Dermis blood vessel endothelial cell (primary cell): ENCODE data around the gene NPHP4. TPM values are rescaled to one million over a fixed set of nuclear protein-coding genes. Genes with fewer than 3 reads are reported as not detected.
"Not testable (repeated sequence)": the region's sequence is repeated elsewhere in the genome, so short reads cannot be mapped to it uniquely, and the experiment has no call there.

Experiments
- DNase-seq: peaks from one replicate; pipeline ENCODE4 v3.0.0; 2010
- total RNA-seq: library from RNA; depleted of rRNA; stranded (reverse); fragments of >200 nt; gene quantifications from 2 replicates; pipeline ENCODE4 v1.2.3, GENCODE V29; 2014

NPHP4 gene
- total RNA-seq, 1 donor from 2014 or later, result 5.1 TPM

DNA sequence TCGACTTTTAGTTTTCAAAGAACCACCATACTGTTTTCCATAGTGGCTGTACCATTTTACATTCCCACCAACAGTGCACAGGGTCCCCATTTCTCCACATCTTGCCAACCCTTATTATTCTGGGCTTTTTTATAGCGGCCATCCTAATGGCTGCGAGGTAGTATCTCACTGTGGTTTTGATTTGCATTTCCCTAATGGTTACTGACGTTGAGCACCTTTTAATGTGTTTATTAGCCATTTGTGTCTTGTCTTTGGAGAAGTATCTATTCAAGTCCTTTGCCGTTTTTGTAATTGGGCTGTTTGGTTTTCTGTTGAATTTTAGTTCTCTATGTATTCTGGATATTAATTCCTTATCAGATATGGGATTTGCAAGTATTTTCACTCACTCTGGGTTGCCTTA is 31.1 kb upstream of the NPHP4 start:
- DNase-seq, result no peak

DNA sequence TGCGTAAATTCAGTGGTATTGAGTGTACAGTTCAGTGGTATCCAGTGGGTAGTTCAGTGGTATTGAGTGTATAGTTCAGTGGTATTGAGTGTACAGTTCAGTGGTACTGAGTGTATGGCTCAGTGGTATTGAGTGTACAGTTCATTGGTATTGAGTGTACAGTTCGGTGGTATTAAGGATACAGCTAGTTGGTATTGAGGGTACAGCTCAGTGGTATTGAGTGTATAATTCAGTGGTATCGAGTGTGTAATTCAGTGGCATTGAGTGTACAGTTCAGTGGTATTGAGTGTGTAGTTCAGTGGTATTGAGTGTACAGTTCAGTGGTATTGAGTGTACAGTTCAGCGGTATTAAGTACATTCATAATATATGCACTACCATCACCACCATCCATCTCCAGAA is 30.0 kb upstream of the NPHP4 start:
- DNase-seq, result no peak

DNA sequence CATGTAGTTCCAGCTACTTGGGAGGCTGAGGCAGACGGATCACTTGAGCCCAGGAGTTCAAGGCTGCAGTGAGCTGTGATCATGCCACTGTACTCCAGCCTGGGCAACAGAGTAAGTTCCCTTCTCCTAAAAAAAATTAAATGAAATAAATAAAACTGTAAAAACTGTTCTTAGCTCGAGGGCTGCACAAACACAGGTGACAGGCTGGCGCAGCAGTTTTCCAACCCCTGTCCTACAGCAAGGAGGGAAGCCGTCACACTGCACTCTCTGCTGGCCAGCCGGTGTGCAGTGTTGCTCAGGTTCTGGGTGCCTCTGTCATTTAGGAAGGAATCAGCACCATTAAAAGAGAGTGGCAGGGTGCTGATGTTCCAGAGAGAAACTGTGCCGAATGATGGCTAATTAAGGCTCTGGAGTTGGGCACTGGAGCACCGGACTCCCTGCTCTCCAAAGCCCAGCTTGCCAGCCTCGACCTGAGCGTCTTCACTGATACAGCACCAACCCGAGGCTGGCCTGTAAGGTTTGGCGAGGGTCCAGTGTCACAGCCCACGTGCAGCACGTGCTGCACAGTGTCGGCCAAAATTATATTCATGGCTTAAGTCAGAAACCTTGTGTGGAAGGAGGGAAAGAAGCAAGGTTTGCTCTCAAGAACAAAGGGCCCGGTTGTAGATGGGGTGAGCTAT is 27.1 kb upstream of the NPHP4 start:
- DNase-seq, result no peak

DNA sequence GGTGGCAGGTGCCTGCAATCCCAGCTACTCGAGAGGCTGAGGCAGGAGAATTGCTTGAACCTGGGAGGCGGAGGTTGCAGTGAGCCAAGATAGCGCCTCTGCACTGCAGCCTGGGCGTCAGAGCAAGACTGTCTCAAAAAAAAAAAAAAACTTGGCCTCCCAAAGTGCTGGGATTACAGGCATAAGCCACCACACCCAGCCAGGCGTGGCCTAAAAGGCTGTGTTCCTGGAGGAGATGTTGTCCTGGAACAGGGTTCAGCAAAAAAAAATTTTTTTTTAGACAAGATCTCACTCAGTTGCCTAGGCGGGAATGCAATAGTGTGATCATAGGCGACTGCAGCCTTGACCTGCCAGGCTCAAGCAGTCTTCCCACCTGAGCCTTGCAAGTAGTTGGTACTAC is 25.4 kb upstream of the NPHP4 start:
- DNase-seq, result not testable (repeated sequence)

DNA sequence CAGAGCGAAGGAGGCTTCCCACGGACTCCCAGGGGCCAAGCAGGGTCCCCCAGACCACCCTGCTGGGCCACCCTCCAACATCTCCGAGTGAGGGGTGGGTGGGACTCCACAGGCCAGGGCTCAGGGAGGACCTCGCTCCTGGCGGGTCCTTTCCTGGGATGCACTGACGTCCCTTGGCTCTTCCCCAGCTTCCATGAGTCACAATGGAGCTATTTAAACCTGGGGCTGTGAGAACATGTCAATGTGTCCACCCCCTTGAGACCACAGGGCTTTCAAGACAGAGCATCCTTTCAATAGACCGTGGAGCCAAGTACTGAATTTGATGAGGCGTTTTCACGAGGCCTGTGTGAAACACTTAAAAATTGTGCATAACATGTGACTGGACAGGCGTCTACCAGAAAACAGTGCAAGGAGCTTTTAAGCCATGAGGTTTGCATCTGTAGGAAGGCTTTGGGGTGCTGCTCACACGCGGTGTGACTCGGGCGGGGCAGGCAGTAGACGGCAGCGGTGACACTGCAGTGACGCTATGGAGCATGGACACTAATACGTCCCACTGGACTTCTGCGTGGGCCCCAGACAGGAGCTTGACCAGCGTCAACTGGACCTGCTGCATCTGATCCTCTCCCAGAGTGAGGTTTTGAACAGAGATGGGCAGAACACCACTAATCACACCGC is 24.1 kb upstream of the NPHP4 start:
- DNase-seq, result no peak

DNA sequence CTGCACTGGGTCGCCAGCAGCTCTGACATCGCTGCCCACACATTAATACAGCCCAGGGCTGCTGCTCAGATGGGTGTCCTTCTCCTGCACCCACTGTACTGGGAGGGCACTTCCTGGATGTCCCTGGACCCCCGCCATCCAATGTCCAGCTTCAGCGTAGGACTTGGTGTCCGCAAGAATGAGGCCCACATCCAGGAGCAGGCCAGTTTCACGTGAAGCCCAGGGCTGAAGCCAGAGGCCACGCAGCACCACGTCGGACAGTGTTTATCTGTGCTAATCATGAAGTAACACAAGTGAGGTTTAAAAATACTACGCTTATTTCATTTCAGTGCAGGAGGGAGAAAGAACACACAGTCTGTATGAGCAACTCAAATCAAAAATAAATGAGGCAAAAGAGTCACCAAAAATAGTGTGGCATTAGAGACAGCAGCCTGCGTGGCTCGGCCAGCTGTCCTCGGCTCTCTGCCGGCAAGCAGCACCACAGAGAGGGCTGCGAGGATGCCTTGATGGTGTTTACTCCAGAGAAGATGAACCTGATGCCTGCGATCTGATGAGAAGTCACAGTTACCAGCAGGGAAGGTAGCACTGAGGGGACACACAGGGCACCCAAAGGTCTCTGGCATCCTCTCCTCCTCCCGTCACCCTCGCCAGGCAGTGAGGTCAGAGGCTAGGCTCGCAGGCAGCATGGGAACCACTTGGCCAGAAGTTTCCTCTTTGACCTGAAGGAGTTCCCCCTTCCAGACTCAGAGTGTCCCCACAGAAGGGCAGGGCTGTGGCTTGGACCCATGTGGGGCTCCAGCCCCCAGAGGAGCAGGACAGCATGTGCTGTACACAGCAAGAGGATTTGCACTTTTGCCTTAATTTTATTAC is 22.1 kb upstream of the NPHP4 start:
- DNase-seq, result no peak

DNA sequence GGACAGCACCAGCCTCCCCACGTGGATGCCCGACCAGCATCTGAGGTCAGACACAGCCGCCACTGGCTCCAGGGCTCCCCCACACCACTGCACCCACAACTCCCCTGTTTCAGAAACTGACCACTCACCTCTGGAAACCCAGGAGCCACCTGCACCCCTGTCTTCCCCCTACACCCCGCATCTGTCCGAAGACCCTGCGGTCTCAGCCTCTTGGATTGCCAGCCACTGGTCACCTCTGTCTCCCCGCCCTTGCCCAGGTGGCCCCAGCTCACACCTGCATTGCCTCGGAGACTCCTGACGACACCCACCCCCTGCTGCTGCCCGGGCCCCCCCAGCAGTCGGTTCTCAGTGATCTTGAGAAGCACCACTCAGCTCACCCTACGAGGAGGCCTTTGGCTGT is 21.3 kb upstream of the NPHP4 start:
- DNase-seq, result no peak

DNA sequence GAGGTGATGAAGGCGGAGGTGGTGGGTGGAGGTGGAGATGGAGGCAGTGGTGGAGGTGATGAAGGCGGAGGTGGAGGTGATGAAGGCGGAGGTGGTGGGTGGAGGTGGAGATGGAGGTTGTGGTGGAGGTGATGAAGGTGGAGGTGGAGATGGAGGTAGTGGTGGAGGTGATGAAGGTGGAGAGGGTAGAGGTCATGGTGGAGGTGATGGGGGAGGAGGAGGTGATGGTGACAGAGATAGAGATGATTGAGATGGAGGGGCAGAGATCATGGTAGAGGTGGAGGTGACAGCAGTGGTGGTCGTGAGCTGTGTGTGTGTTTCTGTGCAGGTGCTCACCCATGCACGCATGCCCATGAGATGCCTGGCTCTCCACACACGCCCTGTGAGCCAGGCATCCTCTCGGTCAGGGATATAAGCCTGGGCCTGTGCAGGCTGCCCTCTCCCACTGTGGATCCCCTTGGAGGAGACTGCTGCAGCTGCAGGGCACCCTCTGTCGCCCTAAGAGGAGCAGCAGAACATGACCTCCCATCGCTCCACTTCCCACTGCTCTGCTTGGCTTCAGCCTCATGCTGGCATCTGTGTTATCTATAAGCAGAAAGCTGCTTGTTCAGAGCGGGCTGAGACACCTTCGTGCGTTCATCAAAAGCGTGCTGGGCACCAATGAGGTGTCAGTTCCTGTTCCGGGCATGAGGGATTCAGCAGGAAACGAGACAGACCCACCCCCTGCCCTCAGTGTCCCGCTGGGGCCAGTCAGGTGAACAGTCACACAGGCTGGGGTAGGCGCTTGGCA is 20.5 kb upstream of the NPHP4 start:
- DNase-seq, result no peak

DNA sequence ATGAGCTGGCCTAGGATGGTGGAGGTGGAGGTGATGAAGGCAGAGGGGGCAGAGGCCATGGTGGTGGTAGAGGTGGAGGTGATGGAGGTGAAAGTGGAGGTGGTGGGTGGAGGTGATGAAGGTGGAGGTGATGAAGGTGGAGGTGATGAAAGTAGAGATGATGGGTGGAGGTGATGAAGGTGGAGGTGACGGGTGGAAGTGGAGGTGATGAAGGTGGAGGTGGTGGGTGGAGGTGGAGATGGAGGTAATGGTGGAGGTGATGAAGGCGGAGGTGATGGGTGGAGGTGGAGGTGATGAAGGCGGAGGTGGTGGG is 19.7 kb upstream of the NPHP4 start:
- no peak for DNase-seq

DNA sequence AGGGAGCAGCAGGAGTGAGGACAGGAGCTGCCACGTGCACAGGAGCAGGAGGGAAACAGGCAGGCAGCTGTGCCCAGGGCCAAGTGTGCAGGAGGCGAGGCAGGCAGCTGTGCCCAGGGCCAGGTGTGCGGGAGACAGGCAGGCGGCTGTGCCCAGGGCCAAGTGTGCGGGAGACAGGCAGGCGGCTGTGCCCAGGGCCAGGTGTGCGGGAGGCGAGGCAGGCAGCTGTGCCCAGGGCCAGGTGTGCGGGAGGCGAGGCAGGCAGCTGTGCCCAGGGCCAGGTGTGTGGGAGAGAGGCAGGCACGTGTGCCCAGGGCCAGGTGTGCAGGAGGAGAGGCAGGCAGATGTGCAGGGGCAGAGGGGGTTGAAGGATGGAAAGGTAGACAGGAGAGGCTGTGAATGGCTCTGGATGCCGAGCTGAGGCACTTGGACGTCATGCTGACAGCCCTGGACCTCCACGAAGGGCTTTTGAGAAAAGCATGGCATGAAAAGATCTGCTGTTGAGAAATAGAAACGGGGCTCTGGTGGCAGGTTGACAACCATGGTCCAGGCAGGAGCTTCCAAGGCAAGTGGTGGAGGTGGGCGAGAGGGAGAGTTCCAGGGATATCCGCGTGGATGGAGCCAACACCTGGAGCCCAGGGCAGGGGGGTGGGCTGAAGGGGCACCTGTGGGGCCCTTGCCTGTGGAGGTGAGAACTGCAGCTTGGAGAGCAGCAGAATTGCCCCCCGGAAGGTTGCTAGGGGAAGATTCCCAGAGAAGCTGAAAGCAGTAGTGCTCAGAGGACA is 19.1 kb upstream of the NPHP4 start:
- no peak for DNase-seq

DNA sequence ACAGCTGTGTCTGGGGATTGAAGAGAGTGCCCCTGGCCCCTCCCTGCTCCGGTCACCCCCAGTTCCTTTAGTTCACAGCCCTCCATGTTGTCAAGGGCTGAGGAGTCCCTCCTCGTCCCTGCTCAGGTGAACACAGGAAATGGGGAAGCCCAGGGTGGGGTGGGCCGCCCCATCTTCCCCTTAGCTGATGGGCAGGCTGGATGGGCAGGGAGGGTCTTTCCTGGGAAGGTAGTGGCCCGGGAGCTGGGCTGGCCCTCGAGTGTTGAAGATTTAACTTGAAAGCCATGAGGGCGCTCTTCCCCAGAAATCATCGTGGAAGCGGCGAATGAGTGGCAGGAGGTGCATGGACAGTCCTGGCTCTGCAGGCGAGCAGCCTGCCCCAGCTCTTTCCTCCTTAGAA is 18.3 kb upstream of the NPHP4 start:
- DNase-seq, result no peak

DNA sequence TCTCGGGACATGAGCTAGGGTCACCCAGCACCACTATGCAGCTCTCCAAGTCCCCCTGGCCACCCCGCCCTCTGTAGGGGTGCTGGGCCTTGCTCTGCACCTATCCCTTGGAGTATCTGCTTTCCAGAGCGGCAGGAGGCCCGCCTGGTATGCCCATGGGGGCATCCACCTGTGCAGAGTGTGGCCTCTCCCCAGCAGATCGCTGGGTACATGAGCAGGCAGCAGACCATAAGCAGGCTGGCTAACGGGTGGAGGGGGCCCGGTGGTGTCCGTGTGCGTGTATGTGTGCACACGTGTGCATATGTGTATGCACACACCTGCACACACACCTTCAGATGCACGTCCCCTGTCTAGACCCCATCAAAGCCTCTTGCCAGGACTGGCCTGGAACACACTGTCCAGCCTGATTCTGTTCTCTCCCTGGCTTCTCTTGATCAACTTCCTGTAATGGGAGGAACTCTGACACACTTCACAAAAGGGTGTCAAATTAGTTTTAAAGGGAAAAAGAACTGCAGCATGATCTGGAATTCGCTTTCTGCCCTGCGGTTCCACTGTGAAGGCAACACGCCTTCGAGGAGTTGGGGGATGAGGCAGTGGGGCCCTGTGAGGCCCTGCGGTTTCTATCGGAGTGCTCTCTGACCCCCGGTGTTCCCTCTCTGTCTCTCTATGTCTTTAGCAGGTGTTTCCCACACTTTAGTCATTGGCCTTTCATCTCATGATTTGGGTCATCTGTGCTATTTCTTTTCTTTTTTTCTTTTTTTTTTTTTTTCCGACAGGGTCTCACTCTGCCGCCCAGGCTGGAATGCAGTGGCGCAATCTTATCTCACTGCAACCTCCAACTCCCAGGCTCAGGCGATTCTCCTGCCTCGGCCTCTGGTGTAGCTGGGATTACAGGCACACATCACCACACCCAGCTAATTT is 17.2 kb upstream of the NPHP4 start:
- DNase-seq, result no peak

DNA sequence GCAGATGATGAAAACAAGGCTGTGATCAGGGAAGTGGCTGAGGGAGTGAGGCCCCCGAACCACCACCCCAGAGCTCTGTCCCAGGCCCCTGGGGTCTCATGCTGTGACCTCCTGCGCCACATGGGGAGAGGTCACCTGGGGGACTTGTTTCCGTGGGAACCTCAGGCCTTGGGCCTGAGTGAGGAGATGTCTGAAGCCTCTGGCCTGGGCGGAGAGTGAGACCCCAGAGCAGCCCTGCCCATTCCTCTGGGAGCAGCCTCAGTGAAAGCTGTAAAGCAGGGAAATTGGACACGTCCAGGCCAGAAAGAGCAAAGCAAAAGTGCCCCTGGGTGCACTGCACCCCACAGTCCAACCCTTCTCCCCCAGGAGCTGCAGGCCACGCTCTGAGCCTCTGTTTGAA is 16.5 kb upstream of the NPHP4 start:
- no peak for DNase-seq

DNA sequence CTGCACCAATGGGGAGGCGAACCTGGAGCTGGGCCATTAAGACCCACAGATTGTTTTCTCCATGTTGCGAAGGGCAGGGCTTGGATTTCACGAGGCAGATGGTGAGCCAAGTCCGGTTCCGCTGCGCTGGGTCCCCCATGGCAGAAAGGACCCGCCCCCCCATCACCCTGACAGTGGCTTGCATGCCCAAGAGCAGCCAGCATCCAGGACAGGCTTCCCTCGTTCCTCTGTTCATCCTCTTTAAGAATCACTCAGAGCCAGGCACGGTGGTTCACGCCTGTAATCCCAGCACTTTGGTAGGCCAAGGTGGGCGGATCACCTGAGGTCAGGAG is 15.8 kb upstream of the NPHP4 start:
- DNase-seq, result no peak

DNA sequence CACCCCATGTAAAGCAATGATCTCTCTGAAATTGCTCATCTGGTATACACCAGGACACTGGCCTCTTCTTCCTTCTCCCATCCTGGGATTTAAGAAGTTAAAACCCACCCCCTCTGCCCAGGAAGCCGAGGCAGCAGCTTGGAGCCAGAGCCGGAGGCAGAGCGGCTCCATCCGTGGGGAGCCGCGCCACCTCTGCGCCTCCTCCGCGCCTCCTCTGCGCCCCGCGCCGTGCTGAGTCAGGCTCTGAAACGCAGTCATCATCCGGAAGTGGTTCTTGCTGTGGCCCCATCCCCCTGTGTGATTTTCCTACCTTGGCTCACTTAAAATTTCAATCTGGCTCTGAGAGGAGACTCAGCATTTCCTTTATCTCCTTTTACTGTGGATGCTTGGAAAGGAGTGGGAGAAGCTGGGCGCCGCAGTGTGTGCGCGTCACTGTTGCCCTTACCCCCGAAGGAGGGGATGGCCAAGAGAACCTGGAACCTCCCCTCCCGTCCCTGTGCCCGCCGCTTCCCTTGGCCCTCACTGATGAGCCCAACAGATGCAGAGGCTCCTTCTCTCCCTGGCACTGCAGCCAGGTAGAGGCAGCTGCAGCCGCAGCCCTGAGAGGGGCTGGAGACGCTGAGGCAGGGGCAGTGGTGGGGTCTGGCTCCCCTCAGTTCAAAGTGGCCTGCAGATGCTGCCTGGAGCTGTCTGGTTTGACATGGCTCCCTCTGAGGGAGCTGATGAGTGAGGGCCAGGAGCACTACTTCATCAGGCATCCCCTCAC is 15.3 kb upstream of the NPHP4 start:
- no peak for DNase-seq

DNA sequence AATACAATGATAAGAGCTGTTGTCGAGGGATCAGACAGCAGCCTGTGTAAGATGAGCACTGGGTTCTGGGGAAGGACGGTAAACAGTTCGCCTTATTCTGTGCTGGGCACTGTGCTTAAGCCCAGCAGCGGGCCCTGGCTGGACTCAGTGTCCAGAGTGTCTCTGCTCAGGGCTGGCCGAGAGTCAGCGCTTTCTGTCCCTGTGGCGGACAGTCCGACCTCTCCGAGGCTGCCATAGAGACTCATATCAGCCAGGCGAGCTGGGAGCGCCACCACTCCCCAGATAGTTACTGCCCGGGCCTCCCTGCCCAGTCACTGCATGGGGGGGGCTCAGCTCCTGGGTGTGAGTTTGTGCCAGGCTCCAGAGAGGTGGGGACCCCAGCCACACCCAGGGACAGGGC is 14.7 kb upstream of the NPHP4 start:
- no peak for DNase-seq

DNA sequence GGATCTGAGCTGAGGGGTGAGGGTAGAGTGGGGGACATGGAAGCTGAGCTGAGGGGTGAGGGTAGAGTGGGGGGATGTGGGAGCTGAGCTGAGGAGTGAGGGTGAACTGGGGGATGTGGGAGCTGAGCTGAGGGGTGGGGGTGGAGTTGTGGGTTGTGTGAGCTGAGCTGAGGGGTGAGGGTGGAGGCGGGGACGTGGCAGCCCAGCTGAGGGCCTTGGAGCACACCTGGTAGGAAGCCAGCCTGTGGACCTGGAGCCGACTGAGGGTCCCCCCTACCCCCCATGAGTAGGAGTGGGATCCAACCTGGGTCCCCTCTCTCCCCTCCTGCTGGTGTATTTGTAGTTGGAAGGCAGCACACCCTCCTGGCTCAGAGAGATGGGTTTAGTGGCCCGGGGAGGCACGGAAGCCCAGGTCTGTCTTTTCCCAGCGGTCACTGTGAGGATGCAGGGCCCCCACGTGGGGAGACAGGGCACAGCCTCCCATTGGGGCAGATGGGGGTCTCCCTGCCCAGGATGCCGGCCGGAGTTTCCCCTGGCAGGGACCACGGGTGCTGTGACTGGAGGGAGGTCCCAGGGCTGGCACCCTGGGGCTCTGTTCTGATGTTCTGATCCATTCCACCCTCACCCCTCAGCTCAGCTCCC is 13.2 kb upstream of the NPHP4 start:
- DNase-seq, result no peak

DNA sequence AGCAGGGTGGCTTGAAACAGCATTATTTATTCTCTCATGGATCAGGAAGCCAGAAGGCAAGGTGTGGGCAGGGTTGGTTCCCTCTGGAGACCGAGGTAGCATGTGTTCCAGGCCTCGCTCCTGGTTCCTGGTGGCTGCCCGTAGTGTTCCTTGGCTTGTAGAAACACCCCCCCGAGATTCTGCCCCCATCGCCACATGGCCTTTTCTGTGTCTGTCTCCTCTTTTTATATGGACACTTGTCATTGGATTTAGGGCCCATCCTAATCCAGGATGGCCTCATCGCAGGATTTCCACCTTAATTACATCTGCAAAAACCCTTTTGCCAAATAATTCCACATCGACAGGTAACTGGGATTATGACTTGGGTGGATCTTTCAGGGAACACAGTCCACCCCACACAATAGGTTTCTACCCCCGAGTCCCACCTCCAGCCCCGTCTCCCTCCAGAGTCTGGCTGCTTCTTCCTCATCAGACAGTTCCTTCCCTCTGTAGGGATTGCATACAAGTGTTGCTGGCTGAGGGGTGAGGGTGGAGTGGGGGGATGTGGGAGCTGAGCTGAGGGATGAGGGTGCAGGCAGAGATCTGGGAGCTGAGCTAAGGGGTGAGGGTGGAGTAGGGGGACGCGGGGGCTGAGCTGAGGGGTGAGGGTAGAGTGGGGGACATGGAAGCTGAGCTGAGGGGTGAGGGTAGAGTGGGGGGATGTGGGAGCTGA is 12.3 kb upstream of the NPHP4 start:
- no peak for DNase-seq
